GM13977 (cell line): ENCODE results near the gene TEK.

Experiments
- DNase-seq: peaks from one replicate; pipeline ENCODE4 v3.0.0; 2012; ENCODE audit warnings: low spot score
- in situ Hi-C: fragments of 300-500 bp; cut with MboI; formaldehyde crosslinking; loops from one replicate; pipeline ENCODE4 v1.12.0; 2022; ENCODE audit warnings: low sequenced_read_pairs, low pct_unique_long_range_greater_than_20kb, mixed read lengths, inconsistent platforms; ENCODE audit not compliant: unreplicated experiment
- TF ChIP-seq, protein P1 (sequence below): IDR thresholded peaks from 2 replicates; pipeline ENCODE4 v1.5.1; 2012; ENCODE audit warnings: mild to moderate bottlenecking, control low read depth; ENCODE audit not compliant: insufficient read depth; ENCODE audit errors: extremely low read depth, missing control alignments

Gene TEK

DNA sequence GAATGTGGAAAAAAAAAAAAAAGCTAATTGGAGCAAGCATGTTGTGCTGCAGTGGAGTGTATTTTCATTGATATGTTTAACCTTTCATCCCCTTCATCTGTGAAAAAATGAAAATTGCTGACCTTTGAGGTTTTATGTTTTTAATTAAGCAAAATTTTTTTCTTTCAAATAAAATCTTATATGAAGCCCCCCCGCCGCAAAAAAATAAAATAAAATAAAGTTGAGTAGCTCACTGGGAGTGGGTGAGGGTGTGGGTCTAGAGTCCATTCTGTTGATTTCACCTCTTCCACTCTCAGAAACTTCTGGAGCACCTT is 43.3 kb downstream of the TEK start:
- in situ Hi-C loops = no loop called here

DNA sequence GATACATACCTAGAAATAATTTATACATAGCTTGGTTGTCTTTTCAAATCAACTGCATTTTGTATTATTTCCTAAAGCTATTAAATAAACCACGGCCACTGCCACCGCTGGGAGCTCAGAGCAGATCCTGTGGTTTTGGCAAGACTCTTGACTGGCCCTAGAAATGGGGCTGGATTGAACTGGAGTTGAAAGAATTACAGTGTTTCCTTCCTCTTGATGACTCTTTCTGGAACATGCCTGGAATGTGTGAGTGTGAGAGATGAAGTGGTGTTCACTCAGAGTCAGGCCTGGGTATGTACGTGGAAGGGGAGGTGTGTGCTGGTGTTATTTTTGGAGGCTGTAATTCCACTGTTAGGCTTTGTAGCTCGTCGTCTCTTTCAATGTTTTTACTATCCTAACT is 45.9 kb downstream of the TEK start:
- no peak for DNase-seq
- in situ Hi-C loops = no loop called here
- TF ChIP-seq, protein P1, sequence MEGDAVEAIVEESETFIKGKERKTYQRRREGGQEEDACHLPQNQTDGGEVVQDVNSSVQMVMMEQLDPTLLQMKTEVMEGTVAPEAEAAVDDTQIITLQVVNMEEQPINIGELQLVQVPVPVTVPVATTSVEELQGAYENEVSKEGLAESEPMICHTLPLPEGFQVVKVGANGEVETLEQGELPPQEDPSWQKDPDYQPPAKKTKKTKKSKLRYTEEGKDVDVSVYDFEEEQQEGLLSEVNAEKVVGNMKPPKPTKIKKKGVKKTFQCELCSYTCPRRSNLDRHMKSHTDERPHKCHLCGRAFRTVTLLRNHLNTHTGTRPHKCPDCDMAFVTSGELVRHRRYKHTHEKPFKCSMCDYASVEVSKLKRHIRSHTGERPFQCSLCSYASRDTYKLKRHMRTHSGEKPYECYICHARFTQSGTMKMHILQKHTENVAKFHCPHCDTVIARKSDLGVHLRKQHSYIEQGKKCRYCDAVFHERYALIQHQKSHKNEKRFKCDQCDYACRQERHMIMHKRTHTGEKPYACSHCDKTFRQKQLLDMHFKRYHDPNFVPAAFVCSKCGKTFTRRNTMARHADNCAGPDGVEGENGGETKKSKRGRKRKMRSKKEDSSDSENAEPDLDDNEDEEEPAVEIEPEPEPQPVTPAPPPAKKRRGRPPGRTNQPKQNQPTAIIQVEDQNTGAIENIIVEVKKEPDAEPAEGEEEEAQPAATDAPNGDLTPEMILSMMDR = no peak

More for the DNA sequence above, 43.3 kb downstream of the TEK start:
- no peak for DNase-seq
- TF ChIP-seq, protein P1 = no peak

DNA sequence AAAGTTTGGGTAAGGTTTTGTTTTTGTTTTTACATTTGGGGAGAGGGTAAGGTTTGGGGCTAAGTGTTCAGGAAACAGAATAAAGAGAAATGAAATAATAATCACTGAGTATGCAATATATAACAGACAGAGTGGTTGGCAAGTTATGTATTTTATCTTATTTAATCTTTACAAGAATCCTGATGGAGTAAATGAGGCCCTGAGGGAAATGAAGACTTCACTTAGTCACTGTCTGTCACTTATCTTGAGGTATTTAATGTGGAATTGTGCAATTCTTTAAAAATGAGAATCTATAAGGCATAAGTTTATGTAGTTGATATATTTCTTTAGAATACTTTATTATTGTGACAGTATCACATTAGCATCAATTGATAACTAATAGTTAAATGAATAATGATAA is 48.1 kb downstream of the TEK start:
- TF ChIP-seq, protein P1 = no peak
- DNase-seq = no peak
- in situ Hi-C loops = no loop called here

DNA sequence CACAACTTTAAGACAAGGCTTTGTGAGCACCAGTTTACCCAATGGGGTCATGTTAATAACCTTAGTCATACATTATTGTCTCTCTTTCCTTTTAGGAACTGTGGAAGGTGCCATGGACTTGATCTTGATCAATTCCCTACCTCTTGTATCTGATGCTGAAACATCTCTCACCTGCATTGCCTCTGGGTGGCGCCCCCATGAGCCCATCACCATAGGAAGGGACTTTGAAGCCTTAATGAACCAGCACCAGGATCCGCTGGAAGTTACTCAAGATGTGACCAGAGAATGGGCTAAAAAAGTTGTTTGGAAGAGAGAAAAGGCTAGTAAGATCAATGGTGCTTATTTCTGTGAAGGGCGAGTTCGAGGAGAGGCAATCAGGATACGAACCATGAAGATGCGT is 48.7 kb downstream of the TEK start:
- TF ChIP-seq, protein P1 = no peak
- in situ Hi-C loops = no loop called here
- DNase-seq = no peak

DNA sequence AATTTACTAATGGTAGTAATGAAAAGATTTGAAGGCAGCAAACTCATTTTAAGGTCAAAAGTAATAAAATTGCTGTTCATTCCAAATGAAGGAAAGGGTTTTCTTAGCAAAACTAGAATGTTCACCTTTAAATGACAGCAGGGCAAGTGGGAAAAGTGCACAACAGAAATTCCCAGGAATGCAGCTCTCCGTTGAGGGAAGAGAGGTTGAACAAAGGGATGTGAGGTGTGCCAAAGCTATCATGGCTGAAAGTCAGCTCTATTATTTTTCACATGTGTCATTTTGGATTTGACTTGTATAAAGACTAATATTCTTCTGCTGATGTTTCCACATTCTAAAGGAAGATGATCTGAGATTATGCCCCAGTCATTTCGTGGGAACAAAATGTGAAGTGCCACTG is 51.6 kb downstream of the TEK start:
- TF ChIP-seq, protein P1 = no peak
- DNase-seq = no peak
- in situ Hi-C loops = no loop called here

DNA sequence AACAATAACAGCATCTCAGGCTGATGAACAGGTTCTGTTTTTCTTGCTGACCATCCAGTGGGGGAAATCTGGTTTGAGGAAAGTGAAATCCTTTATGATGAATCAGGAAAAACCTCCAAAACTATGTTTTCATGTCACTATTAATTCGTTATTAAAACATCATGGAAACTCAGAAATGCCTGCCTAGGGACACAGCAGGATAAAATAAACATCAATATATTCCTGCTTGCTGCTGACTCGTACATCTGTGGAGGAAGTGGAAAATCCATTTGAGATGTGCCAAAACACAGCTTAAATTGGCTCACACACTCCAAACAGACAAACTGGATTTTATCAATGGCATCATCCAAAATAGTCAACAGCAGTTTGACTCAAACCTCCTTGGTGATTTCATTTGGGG is 53.0 kb downstream of the TEK start:
- in situ Hi-C loops = no loop called here
- no peak for DNase-seq
- TF ChIP-seq, protein P1 = no peak

DNA sequence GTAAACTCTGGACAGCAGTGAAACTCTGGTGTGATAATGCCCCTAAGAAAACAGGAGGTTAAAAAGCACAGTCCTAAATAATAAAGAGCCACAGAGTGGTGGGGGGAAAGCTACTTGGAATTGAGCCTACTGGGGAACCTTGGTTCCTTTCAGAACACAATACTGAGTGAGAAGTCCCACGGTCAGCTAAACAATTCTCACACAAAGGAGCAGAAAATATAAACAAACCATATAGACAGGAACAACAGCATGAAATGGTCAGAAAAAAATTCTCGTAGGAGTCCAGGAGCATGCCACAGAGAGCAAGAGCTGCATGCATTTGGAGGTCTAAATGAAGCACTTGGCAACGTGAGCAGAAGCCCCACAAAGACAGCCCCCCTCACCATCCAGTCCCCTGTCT is 56.0 kb downstream of the TEK start:
- TF ChIP-seq, protein P1 = no peak
- no peak for DNase-seq
- in situ Hi-C loops = no loop called here
